Smooth muscle cell (in vitro differentiated cells): Measurements from ENCODE around the gene CCDC30. TPM values are rescaled to one million over a fixed set of nuclear protein-coding genes. Genes with fewer than 3 reads are reported as not detected.
"Not testable (repeated sequence)": the region's sequence is repeated elsewhere in the genome, so short reads cannot be mapped to it uniquely, and the experiment has no call there.

Experiments
- DNase-seq: peaks from one replicate; lab custom pipeline; 2025; ENCODE audit not compliant: unreplicated experiment; lab: John Stamatoyannopoulos, UW
- H2AFZ ChIP-seq: fragments of 200-600 bp; sonication (generic); 2 replicates; pipeline ENCODE4 v1.6.0; 2016; ENCODE audit warnings: antibody characterized with exemption, low read depth, mild to moderate bottlenecking
- H3F3A ChIP-seq: fragments of 200-600 bp; sonication (generic); 2 replicates; pipeline ENCODE4 v1.6.0; 2017; ENCODE audit warnings: antibody characterized with exemption, low read depth
- H3K27ac ChIP-seq: fragments of 200-600 bp; sonication (generic); 2 replicates; pipeline ENCODE4 v1.5.1; 2016; ENCODE audit warnings: low read depth, mild to moderate bottlenecking
- H3K27me3 ChIP-seq: fragments of 200-600 bp; sonication (generic); 2 replicates; pipeline ENCODE4 v1.6.1; 2016; ENCODE audit warnings: low read depth, mild to moderate bottlenecking
- H3K36me3 ChIP-seq: fragments of 200-600 bp; sonication (generic); 2 replicates; pipeline ENCODE4 v1.5.1; 2016; ENCODE audit warnings: low read depth
- H3K4me1 ChIP-seq: fragments of 200-600 bp; sonication (generic); 2 replicates; pipeline ENCODE4 v1.5.1; 2016; ENCODE audit warnings: low read depth
- H3K4me2 ChIP-seq: fragments of 200-600 bp; sonication (generic); 2 replicates; pipeline ENCODE4 v1.6.0; 2016; ENCODE audit warnings: mild to moderate bottlenecking
- H3K4me3 ChIP-seq: fragments of 200-600 bp; sonication (generic); 2 replicates; pipeline ENCODE4 v1.5.1; 2016; ENCODE audit warnings: mild to moderate bottlenecking
- H3K79me2 ChIP-seq: fragments of 200-600 bp; sonication (generic); 2 replicates; pipeline ENCODE4 v1.6.0; 2016; ENCODE audit warnings: low read depth, mild to moderate bottlenecking
- H3K9ac ChIP-seq: fragments of 200-600 bp; sonication (generic); 2 replicates; pipeline ENCODE4 v1.6.0; 2016; ENCODE audit warnings: low read depth
- H3K9me3 ChIP-seq: fragments of 200-600 bp; sonication (generic); replicated peaks from 2 replicates; pipeline ENCODE4 v1.5.1; 2016; ENCODE audit warnings: low read depth
- H4K20me1 ChIP-seq: fragments of 200-600 bp; sonication (generic); 2 replicates; pipeline ENCODE4 v1.6.0; 2016; ENCODE audit warnings: low read depth
- CTCF ChIP-seq: fragments of 200-600 bp; sonication (generic); IDR thresholded peaks from 2 replicates; pipeline ENCODE4 v1.5.1; 2017; ENCODE audit warnings: borderline replicate concordance, mild to moderate bottlenecking, antibody characterized with exemption; ENCODE audit not compliant: insufficient read depth, poor library complexity, severe bottlenecking
- WGBS: methylation state at CpG from one replicate; pipeline ENCODE4 v1.1.7; 2016; ENCODE audit warnings: low lambda C conversion rate; 5-methylcytosine and 5-hydroxymethylcytosine counted together
- polyA plus RNA-seq: library from polyadenylated mRNA; unstranded; fragments of >200 nt; fragmentation: Nextera tagmentation; extraction: Ambion mirVana; gene quantifications from 2 replicates; pipeline ENCODE4 v1.2.1, GENCODE V29; 2016
- total RNA-seq: library from RNA; depleted of rRNA; stranded (reverse); fragments of >200 nt; gene quantifications from 2 replicates; pipeline ENCODE4 v1.2.3, GENCODE V29; 2014

CCDC30 gene
- total and polyA plus RNA-seq, 2 experiments from 2014 or later = 1.2 to 1.6 TPM

DNA sequence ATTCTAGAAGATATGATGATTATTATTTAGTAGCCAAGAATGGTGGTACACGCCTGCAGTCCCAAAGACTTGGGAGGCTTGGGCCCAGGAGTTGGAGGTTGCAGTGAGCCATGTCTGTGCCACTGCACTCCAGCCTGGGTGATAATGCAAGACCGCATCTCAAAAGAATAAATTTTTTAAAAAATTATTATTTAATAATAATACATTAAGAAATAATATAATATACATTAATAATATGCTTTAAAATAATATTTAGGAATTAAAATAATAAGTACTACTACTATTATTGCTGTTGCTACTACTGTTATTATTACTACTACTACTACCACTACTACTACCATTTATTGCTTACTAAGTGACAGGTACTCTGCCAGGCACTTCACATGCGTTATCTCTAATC lies 27.2 kb downstream of the CCDC30 start:
- Histone ChIP-seq H3K79me2 (no peaks in the 10 kb centered on the region), H3K9ac (no peak overlapping the region), H3K4me1 (no peaks in the 10 kb centered on the region), H3K9me3 (no peaks in the 10 kb centered on the region), H2AFZ (no peak overlapping the region), H3K4me2 (no peak overlapping the region), H3K27ac (no peak overlapping the region), H3K36me3 (no peaks in the 10 kb centered on the region), H3F3A (no peaks in the 10 kb centered on the region), H3K4me3 (no peak overlapping the region), H4K20me1 (no peaks in the 10 kb centered on the region), H3K27me3 (no peaks in the 10 kb centered on the region)
- 89% methylated on average over 3 of the region's 3 CpGs for WGBS
- DNase-seq = no peak
- no peak for TF ChIP-seq CTCF

- H3K27ac ChIP-seq, H3K79me2 ChIP-seq, H3K27me3 ChIP-seq, H3K36me3 ChIP-seq, H3K4me2 ChIP-seq, H4K20me1 ChIP-seq, H3K4me1 ChIP-seq, H2AFZ ChIP-seq, H3F3A ChIP-seq, DNase-seq, H3K4me3 ChIP-seq, H3K9ac ChIP-seq: not testable (repeated sequence)
- H3K9me3 ChIP-seq = peaks cover 20% of the 10 kb centered on the region
- 81% methylated on average over 11 of the region's 11 CpGs for WGBS
Measured at GRCh38 chr1:42502031-42502430, 38.9 kb downstream of the CCDC30 start.

- H3F3A ChIP-seq = no peaks in the 10 kb centered on the region
- no peak for TF ChIP-seq CTCF
- no peaks in the 10 kb centered on the region for H3K36me3 ChIP-seq
- H2AFZ ChIP-seq = no peak overlapping the region
- no peak overlapping the region for H3K4me3 ChIP-seq
- no peak overlapping the region for H3K4me2 ChIP-seq
- no peaks in the 10 kb centered on the region for H3K79me2 ChIP-seq
- no peaks in the 10 kb centered on the region for H4K20me1 ChIP-seq
- no peak for DNase-seq
- H3K9me3 ChIP-seq = peaks cover 25% of the 10 kb centered on the region
- no peak overlapping the region for H3K27ac ChIP-seq
- H3K27me3 ChIP-seq = no peaks in the 10 kb centered on the region
- no peaks in the 10 kb centered on the region for H3K4me1 ChIP-seq
- H3K9ac ChIP-seq = no peak overlapping the region
- 94% methylated on average over 2 of the region's 2 CpGs for WGBS
Measured at GRCh38 chr1:42504535-42505128, 41.5 kb downstream of the CCDC30 start.

DNA sequence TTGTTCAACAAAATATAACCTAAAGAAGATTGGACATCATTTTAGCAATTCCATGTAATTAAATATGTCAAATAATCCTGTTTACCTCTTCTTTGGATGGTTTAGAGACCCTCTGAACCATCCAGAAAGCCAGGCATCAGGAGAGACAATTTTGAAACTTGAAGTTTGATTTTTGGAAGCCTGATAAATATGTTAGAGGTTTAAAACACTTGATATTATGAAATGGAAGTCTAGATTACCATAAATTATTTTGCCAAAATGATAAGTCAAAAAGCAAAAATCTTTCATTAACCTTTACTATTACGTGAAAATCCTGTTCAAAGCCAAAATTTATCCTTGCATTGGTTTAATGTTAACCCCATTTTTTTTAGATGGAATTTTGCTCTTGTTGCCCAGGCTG lies 43.5 kb downstream of the CCDC30 start:
- no peaks in the 10 kb centered on the region for H3K27me3 ChIP-seq
- H3K36me3 ChIP-seq = no peaks in the 10 kb centered on the region
- no peak for TF ChIP-seq CTCF
- no peaks in the 10 kb centered on the region for H3K4me1 ChIP-seq
- peaks cover 34% of the 10 kb centered on the region for H3K9me3 ChIP-seq
- 56% methylated on average over 1 of the region's 1 CpG for WGBS
- no peaks in the 10 kb centered on the region for H4K20me1 ChIP-seq
- H3F3A ChIP-seq = no peaks in the 10 kb centered on the region
- H3K4me2 ChIP-seq = no peak overlapping the region
- no peaks in the 10 kb centered on the region for H3K79me2 ChIP-seq
- H3K4me3 ChIP-seq = no peak overlapping the region
- H2AFZ ChIP-seq = no peak overlapping the region
- no peak overlapping the region for H3K9ac ChIP-seq
- DNase-seq = no peak
- no peak overlapping the region for H3K27ac ChIP-seq
